Endothelial cell (in vitro differentiated cells): ENCODE measurements around the gene PHACTR1. TPM values are rescaled to one million over a fixed set of nuclear protein-coding genes. Genes with fewer than 3 reads are reported as not detected.

Source experiments
- DNase-seq: peaks from one replicate; pipeline ENCODE4 v3.0.0; 2021; ENCODE audit warnings: low spot score
- H3K27ac Mint-ChIP-seq: one replicate; pipeline ENCODE4 v1.8.0; 2021; ENCODE audit warnings: mixed read lengths, inconsistent platforms; ENCODE audit not compliant: unreplicated experiment
- H3K27me3 Mint-ChIP-seq: one replicate; pipeline ENCODE4 v1.8.0; 2021; ENCODE audit warnings: mild to moderate bottlenecking, moderate library complexity, mixed read lengths, inconsistent platforms; ENCODE audit not compliant: unreplicated experiment
- H3K36me3 Mint-ChIP-seq: one replicate; pipeline ENCODE4 v1.8.0; 2021; ENCODE audit warnings: mild to moderate bottlenecking, low read depth, mixed read lengths, inconsistent platforms; ENCODE audit not compliant: unreplicated experiment
- H3K4me1 Mint-ChIP-seq: one replicate; pipeline ENCODE4 v1.8.0; 2021; ENCODE audit warnings: mild to moderate bottlenecking, mixed read lengths, inconsistent platforms; ENCODE audit not compliant: unreplicated experiment
- H3K4me3 Mint-ChIP-seq: one replicate; pipeline ENCODE4 v1.8.0; 2021; ENCODE audit warnings: mild to moderate bottlenecking, mixed read lengths, inconsistent platforms; ENCODE audit not compliant: unreplicated experiment
- H3K9me3 Mint-ChIP-seq: one replicate; pipeline ENCODE4 v1.8.0; 2021; ENCODE audit warnings: mixed read lengths, inconsistent platforms; ENCODE audit not compliant: unreplicated experiment
- CTCF ChIP-seq: fragments of 200-600 bp; sonication (generic); IDR thresholded peaks from one replicate; pipeline ENCODE4 v1.5.0; 2021; ENCODE audit warnings: antibody characterized with exemption; ENCODE audit not compliant: unreplicated experiment
- total RNA-seq: library from RNA; stranded (reverse); fragmentation: NEBNext Ultra II Directional; extraction: Animal tissue kit (Norgen Biotek cat#: 25700); gene quantifications from one replicate; pipeline ENCODE4 v1.2.1, GENCODE V29; 2021; ENCODE audit not compliant: unreplicated experiment

The PHACTR1 gene
- total RNA-seq, 1 donor from 2014 or later, result 39.9 TPM

- H3K36me3 Mint-ChIP-seq, result no peaks in the 10 kb centered on the region
- DNase-seq, result no peak
- H3K9me3 Mint-ChIP-seq, result peaks cover 4% of the 10 kb centered on the region
- H3K27me3 Mint-ChIP-seq, result no peaks in the 10 kb centered on the region
- TF ChIP-seq CTCF, result no peak
- H3K4me1 Mint-ChIP-seq, result no peaks in the 10 kb centered on the region
- H3K4me3 Mint-ChIP-seq, result no peak overlapping the region
- H3K27ac Mint-ChIP-seq, result no peak overlapping the region
These were observed 278.9 kb downstream of the PHACTR1 start for GRCh38 chr6:12995419-12995818.

DNA sequence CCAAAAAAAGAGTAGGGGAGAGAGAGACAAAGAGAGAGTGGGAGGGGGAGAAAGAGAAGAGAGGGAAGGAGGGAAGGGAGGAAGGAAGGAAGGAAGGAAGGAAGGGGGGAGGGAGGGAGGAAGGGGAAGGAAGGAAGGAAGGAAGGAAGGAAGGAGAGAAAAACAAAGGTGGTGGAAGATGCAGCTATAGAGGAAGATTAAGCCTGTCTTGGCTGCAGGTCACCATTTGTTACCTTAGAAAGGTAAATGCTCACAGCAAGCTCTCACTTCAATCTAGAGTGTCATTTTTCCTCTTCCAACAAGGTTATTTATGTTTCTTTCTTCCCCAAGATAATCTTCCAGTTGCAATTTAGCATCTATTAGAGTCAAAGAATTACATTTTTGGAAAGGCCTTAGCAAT lies 284.0 kb downstream of the PHACTR1 start:
- DNase-seq, result no peak
- H3K4me3 Mint-ChIP-seq, result no peak overlapping the region
- no peaks in the 10 kb centered on the region for H3K9me3 Mint-ChIP-seq
- H3K36me3 Mint-ChIP-seq, result no peaks in the 10 kb centered on the region
- H3K27ac Mint-ChIP-seq, result no peak overlapping the region
- H3K4me1 Mint-ChIP-seq, result peaks cover 3% of the 10 kb centered on the region
- TF ChIP-seq CTCF, result no peak
- H3K27me3 Mint-ChIP-seq, result no peaks in the 10 kb centered on the region

- Mint-ChIP-seq H3K27ac (no peak overlapping the region), H3K9me3 (no peaks in the 10 kb centered on the region)
These were observed 285.4 kb downstream of the PHACTR1 start for GRCh38 chr6:13001927-13002326.

GRCh38 chr6:13004601-13005000 lies 288.0 kb downstream of the PHACTR1 start:
- Mint-ChIP-seq H3K9me3 (no peaks in the 10 kb centered on the region), H3K27me3 (no peaks in the 10 kb centered on the region), H3K4me3 (no peak overlapping the region), H3K27ac (no peak overlapping the region), H3K36me3 (peaks cover 4% of the 10 kb centered on the region), H3K4me1 (peaks cover 3% of the 10 kb centered on the region)
- no peak for DNase-seq
- TF ChIP-seq CTCF, result no peak

More at GRCh38 chr6:13001927-13002326, 285.4 kb downstream of the PHACTR1 start:
- Mint-ChIP-seq H3K4me3 (no peak overlapping the region), H3K36me3 (no peaks in the 10 kb centered on the region), H3K4me1 (peaks cover 3% of the 10 kb centered on the region), H3K27me3 (no peaks in the 10 kb centered on the region)
- no peak for DNase-seq
- no peak for TF ChIP-seq CTCF

DNA sequence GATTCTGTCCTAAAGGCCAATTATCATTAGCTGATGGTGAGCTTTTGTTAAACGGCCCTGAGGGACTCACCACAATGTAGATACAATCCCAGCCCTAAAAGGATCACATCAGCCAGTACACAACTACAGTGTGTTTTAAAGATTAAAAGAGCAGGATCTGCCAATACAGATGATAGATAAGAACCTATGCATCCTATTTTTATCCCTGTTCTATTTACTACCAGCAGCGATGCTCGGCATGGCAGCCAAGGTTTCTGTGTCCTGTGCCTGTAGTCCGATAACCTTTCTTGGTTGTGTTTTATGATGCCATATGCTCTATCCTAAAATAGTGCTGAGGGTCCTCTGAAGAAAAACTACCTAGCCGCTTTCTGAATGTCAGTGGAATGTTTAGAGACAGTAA lies 289.4 kb downstream of the PHACTR1 start:
- Mint-ChIP-seq H3K27me3 (no peaks in the 10 kb centered on the region), H3K27ac (no peak overlapping the region), H3K36me3 (peaks cover 5% of the 10 kb centered on the region), H3K9me3 (no peaks in the 10 kb centered on the region), H3K4me3 (no peak overlapping the region), H3K4me1 (peaks cover 3% of the 10 kb centered on the region)
- no peak for DNase-seq
- no peak for TF ChIP-seq CTCF
